NCI-H2227 (cell line): ENCODE data around the gene SOX6.
"Not testable (repeated sequence)": the region's sequence is repeated elsewhere in the genome, so short reads cannot be mapped to it uniquely, and the experiment has no call there.

Experiments used
- DNase-seq: peaks from one replicate; lab custom pipeline; 2025; ENCODE audit not compliant: unreplicated experiment; lab: John Stamatoyannopoulos, UW

Gene SOX6

GRCh38 chr11:16110886-16111285, 245.5 kb downstream of the SOX6 start:
- DNase-seq, result no peak

- no peak for DNase-seq
Measured at GRCh38 chr11:16099343-16099900, 256.9 kb downstream of the SOX6 start.

GRCh38 chr11:16098526-16099205, 257.7 kb downstream of the SOX6 start:
- DNase-seq, result no peak

DNA sequence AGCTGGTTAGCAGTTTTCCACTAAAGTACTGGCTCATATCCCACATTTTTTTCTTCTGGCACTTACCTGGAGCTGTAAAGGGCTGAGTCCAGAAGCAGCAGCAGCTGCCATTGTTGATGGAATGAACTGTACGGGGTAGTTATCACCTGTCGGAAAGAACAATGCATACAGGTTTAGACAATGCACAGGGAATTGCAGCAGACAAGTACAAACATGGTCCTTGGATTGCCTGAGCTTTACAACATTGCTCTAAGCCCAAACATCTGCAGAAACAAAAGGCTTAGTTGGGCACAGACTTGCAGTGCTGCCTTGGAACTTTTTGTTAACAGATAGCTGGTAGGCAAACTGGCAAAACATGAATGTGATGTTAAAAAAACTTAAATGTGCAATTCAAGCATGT, 258.8 kb downstream of the SOX6 start:
- no peak for DNase-seq

- no peak for DNase-seq
Measured at GRCh38 chr11:16096336-16096735, 260.0 kb downstream of the SOX6 start.

GRCh38 chr11:16095756-16096155, 260.6 kb downstream of the SOX6 start:
- DNase-seq, result no peak

DNA sequence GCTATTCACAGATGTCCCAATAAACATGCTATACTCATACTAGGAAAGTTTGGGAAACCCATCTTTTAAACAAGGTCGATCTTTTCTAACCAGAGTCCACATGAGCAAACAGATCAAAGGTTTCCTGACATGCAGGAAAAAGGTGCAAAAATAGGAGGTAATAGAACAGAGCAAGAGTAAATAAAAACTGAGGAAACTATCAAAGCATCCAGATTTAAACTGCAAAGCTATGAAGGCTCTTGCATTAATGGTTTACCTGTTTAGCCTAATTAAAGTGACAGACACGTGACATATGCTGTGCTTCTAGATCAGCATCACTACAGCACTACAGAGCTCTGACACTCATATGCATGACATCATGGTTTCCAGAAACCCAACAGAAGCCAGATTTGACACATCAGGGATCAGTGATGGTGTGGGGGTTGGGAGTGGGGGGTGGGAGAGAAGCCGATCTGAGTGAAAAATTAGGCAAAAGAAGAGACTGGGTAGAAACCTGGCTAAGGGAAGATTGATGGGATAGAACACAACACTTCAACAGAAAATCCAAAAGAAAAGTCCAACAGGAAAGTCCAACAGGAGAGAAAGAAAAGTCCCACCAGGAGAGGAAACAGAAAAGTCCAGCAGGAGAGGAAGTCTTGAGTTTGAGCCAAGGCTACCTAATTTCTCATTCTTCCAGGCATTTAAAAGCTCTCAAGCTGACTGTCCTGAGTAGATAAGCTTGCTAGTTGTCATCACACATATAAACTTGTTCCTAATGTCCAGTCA, 262.3 kb downstream of the SOX6 start:
- DNase-seq, result no peak

GRCh38 chr11:16091862-16092261, 264.5 kb downstream of the SOX6 start:
- no peak for DNase-seq

- no peak for DNase-seq
Measured at GRCh38 chr11:16089481-16089880, 266.9 kb downstream of the SOX6 start.

DNA sequence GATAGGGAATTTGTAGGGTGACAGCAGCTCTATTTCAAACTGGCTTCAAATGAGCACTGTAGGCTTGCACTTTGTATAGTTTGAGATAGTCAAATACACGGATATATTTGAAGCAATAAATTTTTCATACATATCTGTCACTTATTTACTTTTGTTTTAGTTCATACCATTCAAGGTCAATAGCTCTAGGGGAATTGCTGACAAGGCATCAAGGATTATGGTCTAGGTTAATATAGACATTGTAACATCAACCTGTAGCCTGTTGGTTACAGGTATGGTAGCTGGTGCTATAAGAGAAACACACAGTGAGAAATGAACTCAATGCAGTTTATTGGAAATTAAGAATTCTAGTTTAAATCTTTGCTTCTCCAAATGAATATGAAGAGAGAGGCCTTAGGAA, 267.6 kb downstream of the SOX6 start:
- no peak for DNase-seq

GRCh38 chr11:16087886-16088285, 268.5 kb downstream of the SOX6 start:
- no peak for DNase-seq

GRCh38 chr11:16086229-16086819, 270.0 kb downstream of the SOX6 start:
- peak; percentile 75 for DNase-seq

DNA sequence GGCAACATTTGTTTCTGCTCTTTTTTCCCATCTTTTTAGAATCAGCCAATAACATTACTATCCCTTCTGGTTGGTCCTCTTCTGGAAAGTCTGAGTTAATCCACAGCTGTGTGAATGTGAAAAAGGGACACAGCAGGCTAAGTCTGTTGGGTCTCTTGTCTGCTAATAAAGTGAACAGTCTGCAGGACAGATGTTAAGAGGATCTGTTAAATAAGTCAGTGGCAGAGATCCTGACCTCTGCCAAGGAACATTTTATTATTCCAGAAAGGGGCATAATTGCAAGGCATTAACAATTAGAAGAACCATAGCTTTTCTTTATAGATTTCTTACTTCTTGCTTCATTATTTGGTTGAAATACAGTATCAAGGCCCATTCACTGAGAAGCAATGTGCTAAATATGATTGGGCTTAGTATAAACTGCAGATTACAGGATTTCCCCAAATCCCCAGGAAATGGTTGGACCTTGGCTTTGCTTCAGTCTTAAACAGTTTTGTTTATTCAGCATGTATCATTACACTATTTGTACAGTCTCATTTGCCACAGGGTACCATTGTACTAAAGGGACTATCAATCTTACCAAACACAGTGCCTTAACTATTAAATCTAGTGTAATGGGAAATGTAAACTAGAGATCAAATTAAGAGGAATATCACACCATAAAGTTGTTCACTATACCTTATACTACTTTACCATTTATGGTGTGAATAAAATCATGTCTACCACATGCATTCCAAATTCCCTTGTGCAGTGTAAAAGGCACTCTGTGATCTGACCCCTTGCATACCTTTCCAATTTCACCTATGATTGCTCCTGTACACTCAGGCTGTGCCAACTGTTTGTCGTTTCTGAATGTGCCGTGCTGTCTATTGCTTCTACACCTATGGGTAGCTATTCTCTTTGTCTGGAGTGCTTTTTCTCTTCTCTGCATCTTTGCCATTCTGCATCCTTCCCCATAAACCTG, 274.0 kb downstream of the SOX6 start:
- no peak for DNase-seq

DNA sequence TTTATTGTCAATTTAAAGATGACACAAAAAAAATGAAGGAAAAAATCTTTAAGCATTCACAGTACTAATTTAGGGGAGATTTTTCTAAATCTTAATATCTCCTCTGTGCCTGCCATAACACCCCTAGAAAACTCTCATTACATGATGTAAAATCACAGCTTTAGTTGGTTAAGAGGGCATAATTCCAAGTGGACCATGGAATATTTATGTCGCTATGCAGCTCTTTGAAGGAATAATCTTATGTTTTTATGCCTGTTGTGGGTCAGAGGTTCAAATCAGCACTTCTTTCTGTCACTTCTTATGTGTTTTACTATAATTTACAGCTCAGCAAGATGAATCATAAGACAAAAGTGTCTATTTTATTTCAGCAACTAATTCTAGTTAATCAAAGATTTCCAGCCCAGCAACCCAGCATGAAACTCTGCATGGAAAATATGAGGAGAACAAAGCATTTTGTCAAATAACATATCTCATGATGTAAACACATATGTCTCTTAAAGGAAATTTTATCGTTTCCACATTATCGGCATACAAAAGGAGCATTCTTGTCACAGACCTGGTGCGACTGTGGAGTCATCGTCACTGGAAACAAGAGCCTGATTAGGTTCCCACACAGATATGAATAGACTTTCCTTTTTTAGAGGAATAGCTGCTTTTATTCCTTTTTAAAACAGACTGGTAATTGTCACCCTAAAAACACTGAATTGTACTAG, 274.8 kb downstream of the SOX6 start:
- DNase-seq, result peak; percentile 55

GRCh38 chr11:16080688-16081381, 275.5 kb downstream of the SOX6 start:
- DNase-seq, result peak; percentile 5

GRCh38 chr11:16078936-16079335, 277.4 kb downstream of the SOX6 start:
- no peak for DNase-seq

- DNase-seq, result no peak
Measured at GRCh38 chr11:16070573-16070972, 285.8 kb downstream of the SOX6 start.

DNA sequence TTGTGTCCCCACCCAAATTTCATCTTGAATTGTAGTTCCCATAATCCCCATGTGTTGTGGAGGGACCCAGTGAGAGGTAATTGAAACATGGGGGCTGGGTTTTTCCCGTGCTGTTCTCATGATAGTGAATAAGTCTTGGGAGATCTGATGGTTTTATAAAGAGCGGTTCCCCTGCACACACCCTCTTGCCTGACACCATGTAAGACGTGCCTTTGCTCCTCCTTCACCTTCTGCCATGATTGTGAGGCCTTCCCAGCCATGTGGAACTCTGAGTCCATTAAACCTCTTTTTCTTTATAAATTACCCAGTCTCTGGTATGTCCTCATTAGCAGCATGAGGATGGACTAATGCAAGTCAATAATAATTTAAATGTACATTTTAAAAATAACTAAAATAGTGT, 289.1 kb downstream of the SOX6 start:
- DNase-seq, result not testable (repeated sequence)

DNA sequence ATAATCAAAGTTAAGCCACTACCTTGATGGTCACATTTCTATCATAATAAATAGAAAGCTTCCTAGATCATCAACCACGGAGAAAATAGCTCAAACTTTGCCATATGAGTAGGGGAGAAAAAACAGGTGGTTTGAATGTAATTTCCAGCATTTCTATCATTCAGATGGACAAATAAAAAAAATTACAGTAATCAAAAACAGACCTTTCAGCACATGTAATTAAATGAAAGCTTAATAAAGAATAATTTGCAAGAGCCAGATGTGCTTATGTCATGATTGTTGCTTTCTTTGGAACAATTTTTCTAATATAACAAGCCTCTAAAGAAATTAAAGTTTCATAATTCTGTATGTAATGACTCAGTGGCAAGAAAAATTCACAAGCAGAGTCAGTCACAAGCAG, 297.0 kb downstream of the SOX6 start:
- no peak for DNase-seq

GRCh38 chr11:16058671-16059070, 297.7 kb downstream of the SOX6 start:
- no peak for DNase-seq
